Measurements from ENCODE around the gene FCRL6.

DNA sequence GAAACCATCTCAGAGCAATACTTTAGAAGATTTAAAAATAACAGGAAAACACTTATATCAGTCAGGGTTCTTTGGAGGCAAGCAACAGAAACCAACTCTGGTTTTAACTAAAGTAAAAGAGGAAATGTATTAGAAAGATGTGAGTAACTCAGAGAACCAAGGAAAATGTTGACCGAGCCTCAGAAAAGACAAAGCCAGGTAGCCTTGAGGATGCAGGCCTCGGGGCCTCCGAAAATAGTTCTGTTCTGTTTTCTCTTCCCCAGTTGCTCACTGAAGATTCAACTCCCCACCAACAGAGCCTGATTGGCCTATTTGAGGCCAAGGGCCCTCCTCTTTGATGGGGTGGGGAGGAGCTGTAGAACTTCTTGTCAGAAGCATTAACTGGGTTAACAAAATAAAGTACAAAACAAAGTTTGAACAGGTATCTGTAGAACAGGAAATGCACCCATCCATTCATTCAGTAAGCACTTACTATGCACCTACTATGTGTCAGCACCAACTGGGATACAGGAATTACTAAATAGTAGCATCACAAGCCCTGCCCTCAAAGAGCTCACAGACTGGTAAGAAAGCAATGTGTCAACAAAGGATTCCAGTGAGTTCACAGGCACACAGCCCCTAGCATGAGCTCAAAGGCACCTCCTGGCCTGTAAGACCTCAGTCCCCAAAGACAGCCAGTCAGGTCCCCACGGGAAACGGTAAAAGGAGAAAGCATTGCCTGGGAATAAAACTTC lies 37.1 kb downstream of the FCRL6 start:
- TF ChIP-seq, protein P1, sequence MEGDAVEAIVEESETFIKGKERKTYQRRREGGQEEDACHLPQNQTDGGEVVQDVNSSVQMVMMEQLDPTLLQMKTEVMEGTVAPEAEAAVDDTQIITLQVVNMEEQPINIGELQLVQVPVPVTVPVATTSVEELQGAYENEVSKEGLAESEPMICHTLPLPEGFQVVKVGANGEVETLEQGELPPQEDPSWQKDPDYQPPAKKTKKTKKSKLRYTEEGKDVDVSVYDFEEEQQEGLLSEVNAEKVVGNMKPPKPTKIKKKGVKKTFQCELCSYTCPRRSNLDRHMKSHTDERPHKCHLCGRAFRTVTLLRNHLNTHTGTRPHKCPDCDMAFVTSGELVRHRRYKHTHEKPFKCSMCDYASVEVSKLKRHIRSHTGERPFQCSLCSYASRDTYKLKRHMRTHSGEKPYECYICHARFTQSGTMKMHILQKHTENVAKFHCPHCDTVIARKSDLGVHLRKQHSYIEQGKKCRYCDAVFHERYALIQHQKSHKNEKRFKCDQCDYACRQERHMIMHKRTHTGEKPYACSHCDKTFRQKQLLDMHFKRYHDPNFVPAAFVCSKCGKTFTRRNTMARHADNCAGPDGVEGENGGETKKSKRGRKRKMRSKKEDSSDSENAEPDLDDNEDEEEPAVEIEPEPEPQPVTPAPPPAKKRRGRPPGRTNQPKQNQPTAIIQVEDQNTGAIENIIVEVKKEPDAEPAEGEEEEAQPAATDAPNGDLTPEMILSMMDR (IDR thresholded peaks at IDR 0.05): no peak
- TF ChIP-seq POLR2A (IDR thresholded peaks at IDR 0.05): no peak

Data from tibial nerve (tissue), 3 donors.